Thymus (tissue), 11 donors: ENCODE results near the gene OR7G2. TPM values are rescaled to one million over a fixed set of nuclear protein-coding genes. Genes with fewer than 3 reads are reported as not detected.

Experiments used
- DNase-seq, 9 donors: peaks; one replicate each; pipeline ENCODE4 v3.0.0-alpha.2; 2013; ENCODE audit warnings: low spot score in 9 of 9, low read depth in 6 of 9, missing footprints in 1 of 9
- H3K27ac ChIP-seq, 2 donors: one replicate each; pipeline ENCODE4 v1.5.1; 2013; ENCODE audit warnings: control low read depth in 1 of 2, low read depth in 1 of 2, low read length in 1 of 2, mild to moderate bottlenecking in 1 of 2, moderate library complexity in 1 of 2
- H3K27me3 ChIP-seq, 2 donors: one replicate each; pipeline ENCODE4 v1.5.1; 2013; ENCODE audit warnings: low read length in 1 of 2; ENCODE audit not compliant: control insufficient read depth in 2 of 2, insufficient read depth in 1 of 2
- H3K36me3 ChIP-seq, 2 donors: one replicate each; pipeline ENCODE4 v1.5.1; 2013; ENCODE audit warnings: low read length in 1 of 2, mild to moderate bottlenecking in 1 of 2, moderate library complexity in 1 of 2; ENCODE audit not compliant: control insufficient read depth in 2 of 2, insufficient read depth in 2 of 2
- H3K4me1 ChIP-seq, 2 donors: one replicate each; pipeline ENCODE4 v1.5.1; 2013; ENCODE audit warnings: low read length in 2 of 2; ENCODE audit not compliant: control insufficient read depth in 2 of 2, insufficient read depth in 2 of 2
- H3K4me3 ChIP-seq, 2 donors: one replicate each; pipeline ENCODE4 v1.5.1; 2013; ENCODE audit warnings: low read length in 2 of 2, control low read depth in 1 of 2, mild to moderate bottlenecking in 1 of 2
- H3K9me3 ChIP-seq, 2 donors: one replicate each; pipeline ENCODE4 v1.5.1; 2013; ENCODE audit warnings: low read length in 1 of 2, mild to moderate bottlenecking in 1 of 2; ENCODE audit not compliant: control insufficient read depth in 2 of 2, insufficient read depth in 1 of 2
- WGBS: extraction: QIAGEN DNeasy Blood & Tissue Kit; methylation state at CpG from one replicate; pipeline ENCODE4 v1.1.7; 2013; 5-methylcytosine and 5-hydroxymethylcytosine counted together
- polyA plus RNA-seq: library from polyadenylated mRNA; stranded (reverse); fragments of 200-250 nt; gene quantifications from one replicate; pipeline ENCODE4 v1.2.3, GENCODE V29; 2013
- total RNA-seq: library from RNA; stranded (reverse); fragments of 120-200 nt; gene quantifications from one replicate; pipeline ENCODE4 v1.2.4, GENCODE V29; 2013
- donor health status: healthy.

Gene OR7G2
- total and polyA plus RNA-seq, 2 donors: 0.02 TPM; not detected in 1

DNA sequence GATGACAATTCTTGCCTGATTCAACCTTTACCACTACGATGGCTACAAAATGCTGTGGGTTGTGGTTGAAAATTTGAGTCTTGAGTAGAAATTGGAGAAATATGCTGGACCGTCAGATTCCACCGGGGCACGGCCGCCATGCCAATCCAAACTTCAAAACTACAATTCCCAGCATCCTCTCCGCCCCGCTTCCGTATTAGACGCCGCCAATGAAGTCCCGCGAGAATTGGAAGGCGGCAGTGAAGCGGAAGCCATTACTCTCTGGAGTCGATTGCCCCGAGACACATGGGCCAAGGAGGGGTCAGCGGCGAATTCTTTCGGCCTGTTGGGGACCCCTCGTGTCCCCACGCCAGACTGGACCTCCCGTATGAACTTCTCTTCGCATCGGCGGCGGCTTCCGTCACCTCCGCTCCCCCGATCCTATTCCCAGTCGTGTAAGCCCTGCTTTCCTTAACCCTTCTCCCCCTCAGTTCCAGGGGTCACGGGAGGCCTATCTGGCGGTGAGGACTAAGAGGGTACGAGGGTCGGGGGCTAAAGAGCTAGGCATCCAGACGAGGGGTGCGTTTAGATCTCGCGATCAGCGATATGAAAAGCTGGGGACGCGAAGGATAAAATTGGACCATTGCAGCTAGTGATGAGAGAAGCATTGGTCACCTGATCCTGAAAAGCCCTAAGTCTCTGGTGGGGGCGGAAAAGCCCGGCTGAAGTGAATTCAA is 33.0 kb upstream of the OR7G2 start, which contains the start of gene ZNF317:
Gene ZNF317 (plus strand): TSS at position 239 of the 716 bp plus-strand sequence. CDS start 15,620 bp downstream, outside the sequence.
- Histone ChIP-seq H3K4me3 (peak within 1 kb of the TSS; percentile 61 to 93), H3K4me1 (peaks cover 3 to 6% of the 10 kb centered on the region in 2 donors), H3K36me3 (peaks cover 0 to 3% of the 10 kb centered on the region in 2 donors), H3K27ac (peak within 1 kb of the TSS; percentile 55 to 61), H3K9me3 (peaks cover 2 to 9% of the 10 kb centered on the region in 2 donors), H3K27me3 (no peaks in the 10 kb centered on the region)
- peak; percentile 81 to 98 (median 93) for DNase-seq
- WGBS: under 1% methylated on average over 43 of the region's 43 CpGs

DNA sequence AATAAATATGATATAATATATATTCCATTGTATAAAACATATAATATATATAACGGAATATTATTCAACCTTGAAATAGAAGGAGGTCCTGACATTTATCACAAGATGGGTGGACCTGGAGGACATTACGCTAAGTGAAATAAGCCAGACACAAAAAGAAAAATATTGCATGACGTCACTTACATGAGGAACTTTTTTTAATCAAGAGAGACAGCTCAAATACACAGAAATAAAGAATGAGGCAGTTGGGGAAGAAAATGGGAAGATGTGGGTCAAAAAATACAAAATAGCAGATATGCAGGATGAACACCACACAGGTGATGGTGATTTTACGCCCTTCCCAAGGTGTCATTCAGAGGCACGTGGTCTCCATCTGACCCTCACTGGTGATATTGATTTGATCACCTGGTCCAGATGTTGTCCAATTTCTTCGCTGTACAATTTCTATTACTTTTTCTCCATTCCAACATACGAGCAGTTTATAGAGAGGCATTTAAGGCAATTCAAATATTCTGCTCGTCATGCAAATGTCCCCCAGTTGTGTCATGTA is 32.4 kb upstream of the OR7G2 start:
- peaks cover 0 to 5% of the 10 kb centered on the region in 2 donors for H3K9me3 ChIP-seq
- H3K4me1 ChIP-seq: peaks cover 3 to 6% of the 10 kb centered on the region in 2 donors
- DNase-seq: no peak
- H3K27me3 ChIP-seq: no peaks in the 10 kb centered on the region
- 36% methylated on average over 8 of the region's 8 CpGs for WGBS
- no peak overlapping the region for H3K27ac ChIP-seq
- H3K4me3 ChIP-seq: peak overlapping the region; percentile 61 to 93
- H3K36me3 ChIP-seq: no peaks in the 10 kb centered on the region

DNA sequence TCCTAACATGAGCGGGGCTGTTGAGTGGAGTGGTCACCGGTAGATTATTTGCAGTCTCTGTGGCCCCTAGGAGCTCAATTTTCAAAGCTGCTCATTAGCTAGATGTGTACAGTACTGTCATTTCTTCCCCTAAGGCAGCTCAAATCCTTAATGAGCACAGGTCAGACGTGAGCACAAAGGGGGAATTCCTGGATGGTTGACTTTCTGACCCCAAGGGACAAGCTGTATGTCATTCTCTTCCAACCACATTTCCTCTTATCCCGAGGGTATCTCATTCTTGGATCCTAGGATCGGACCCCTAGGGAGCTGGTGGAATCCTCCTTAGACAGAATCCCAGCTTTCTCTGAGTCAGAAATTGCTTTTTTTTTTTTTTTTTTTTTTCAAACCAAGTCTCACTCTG is 25.1 kb upstream of the OR7G2 start:
- H3K4me1 ChIP-seq: no peaks in the 10 kb centered on the region
- 82% methylated on average over 5 of the region's 5 CpGs for WGBS
- H3K27me3 ChIP-seq: peaks cover 0 to 2% of the 10 kb centered on the region in 2 donors
- no peak for DNase-seq
- H3K9me3 ChIP-seq: no peaks in the 10 kb centered on the region
- no peaks in the 10 kb centered on the region for H3K36me3 ChIP-seq
- no peak overlapping the region for H3K4me3 ChIP-seq
- no peak overlapping the region for H3K27ac ChIP-seq

DNA sequence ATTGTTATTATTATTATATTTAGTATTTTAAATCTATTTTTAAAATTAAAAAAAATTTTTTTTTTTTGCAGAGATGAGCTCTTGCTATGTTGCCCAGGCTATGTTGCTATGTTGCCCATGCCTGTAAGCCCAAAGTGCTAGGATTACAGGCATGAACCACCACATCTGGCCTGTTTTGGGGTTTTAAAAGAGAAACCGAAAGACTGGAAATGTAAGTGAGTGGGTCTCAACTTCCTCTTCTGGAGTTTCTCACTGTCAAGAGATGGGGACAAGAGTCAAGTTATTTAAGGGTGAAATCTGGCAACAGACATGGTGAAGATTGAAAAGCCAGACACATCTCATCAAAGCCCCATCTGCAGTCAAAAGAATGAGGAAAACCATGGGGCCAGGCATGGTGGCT is 23.7 kb upstream of the OR7G2 start:
- Histone ChIP-seq H3K27ac (no peak overlapping the region), H3K9me3 (no peaks in the 10 kb centered on the region), H3K27me3 (peaks cover 0 to 2% of the 10 kb centered on the region in 2 donors), H3K4me1 (no peaks in the 10 kb centered on the region), H3K36me3 (no peaks in the 10 kb centered on the region), H3K4me3 (no peak overlapping the region)
- DNase-seq: peak in 1 of 9 donors; percentile 28
- 6% methylated on average over 1 of the region's 1 CpG for WGBS

DNA sequence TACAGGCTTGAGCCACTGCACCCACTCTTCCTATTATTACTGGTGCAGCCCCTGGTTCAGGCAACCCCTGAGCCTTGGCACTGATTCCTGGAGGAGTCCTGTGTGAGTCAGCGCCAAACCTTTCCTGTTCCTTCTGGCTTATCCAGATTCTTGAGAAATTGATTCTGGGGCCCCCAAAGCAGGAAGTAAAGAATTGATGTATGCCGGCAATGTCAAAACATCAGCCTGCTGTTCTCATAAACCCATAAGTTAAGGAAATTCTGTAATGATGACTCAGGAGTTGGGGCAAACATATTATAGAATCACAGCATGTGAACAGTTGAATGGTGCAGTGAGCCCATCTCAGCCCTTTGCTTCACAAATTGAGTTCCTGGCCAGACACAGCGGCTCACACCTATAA is 20.9 kb upstream of the OR7G2 start:
- H3K4me3 ChIP-seq: no peak overlapping the region

DNA sequence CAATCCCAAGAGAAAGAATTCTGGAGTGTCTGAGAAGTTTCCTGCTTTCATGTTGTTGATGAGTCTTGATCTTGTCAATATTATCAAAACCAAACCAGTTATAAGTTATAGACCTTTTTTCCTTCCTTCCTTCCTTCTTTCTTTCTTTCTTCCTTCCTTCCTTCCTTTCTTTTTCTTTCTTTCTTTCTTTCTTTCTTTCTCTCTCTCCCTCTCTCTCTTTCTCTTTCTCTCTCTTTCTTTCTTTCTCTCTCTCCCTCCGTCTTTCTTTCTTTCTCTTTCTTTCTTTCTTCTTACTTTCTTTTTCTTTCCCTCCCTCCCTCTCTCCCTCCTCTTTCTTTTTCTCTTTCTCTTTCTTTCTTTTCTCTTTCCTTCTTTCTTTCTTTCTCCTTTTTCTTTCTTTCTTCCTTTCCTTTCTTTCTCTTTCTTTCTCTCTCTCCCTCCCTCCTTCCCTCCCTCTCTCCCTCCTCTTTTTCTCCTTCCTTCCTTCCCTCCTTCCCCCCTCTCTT is 19.7 kb upstream of the OR7G2 start, which contains the start of gene OR7G3:
Gene OR7G3 (minus strand): TSS at position 51 of the 506 bp plus-strand sequence. CDS start 0 bp downstream, at position 51.
- no peaks in the 10 kb centered on the region for H3K9me3 ChIP-seq
- no peak for DNase-seq
- no peaks in the 10 kb centered on the region for H3K36me3 ChIP-seq
- H3K4me1 ChIP-seq: no peaks in the 10 kb centered on the region
- 91% methylated on average over 1 of the region's 1 CpG for WGBS
- H3K4me3 ChIP-seq: no peak within 1 kb of the TSS
- H3K27ac ChIP-seq: no peak within 1 kb of the TSS
- H3K27me3 ChIP-seq: peaks cover 0 to 2% of the 10 kb centered on the region in 2 donors

More for the DNA sequence above, 20.9 kb upstream of the OR7G2 start:
- H3K4me1 ChIP-seq: no peaks in the 10 kb centered on the region
- peaks cover 0 to 2% of the 10 kb centered on the region in 2 donors for H3K27me3 ChIP-seq
- DNase-seq: no peak
- no peaks in the 10 kb centered on the region for H3K36me3 ChIP-seq
- H3K27ac ChIP-seq: no peak overlapping the region
- WGBS: 43% methylated on average over 3 of the region's 3 CpGs
- no peaks in the 10 kb centered on the region for H3K9me3 ChIP-seq

DNA sequence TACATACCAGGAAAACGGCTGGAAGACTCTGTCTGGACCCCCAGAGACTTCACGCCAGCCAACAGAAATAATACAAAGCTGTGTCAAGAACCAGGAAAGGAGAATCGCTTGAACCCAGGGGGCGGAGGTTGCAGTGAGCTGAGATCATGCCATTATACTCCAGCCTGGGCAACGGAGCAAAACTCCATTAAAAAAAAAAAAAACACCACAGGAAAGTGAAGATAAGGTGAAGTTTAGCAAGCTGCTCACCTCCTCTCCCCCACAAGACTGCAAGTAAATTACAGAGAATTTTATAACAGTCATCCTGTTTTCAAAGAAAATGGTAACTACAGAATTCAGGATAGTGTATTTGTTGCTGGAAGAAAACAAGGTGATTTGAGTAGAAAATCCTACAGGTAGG is 9.3 kb upstream of the OR7G2 start:
- Histone ChIP-seq H3K9me3 (no peaks in the 10 kb centered on the region), H3K4me1 (no peaks in the 10 kb centered on the region), H3K36me3 (no peaks in the 10 kb centered on the region), H3K4me3 (no peak overlapping the region), H3K27me3 (no peaks in the 10 kb centered on the region), H3K27ac (no peak overlapping the region)
- no peak for DNase-seq
- 75% methylated on average over 5 of the region's 5 CpGs for WGBS

DNA sequence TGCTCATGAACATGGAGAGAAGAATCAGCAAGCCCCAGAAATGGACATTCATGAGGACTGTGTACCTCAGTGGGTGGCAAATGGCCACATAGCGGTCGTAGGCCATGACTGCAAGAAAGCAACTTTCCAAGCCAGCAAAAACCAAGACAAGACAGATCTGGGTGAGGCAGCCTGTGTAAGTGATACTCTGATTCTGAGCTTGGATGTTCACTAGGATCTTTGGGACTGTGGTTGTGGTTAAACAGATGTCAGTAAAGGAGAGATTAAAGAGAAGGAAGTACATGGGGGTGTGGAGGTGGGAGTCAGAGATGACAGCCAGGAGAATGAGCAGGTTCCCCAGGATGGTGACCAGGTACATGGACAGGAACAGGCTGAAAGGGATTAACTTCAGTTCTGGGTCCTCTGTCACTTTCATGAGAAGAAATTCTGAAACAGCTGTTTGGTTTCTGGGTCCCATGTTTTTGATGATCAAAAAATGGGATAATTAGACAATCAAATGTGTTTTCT is 8.1 kb upstream of the OR7G2 start, which contains the start of gene OR7G1:
Gene OR7G1 (minus strand): TSS at position 457 of the 507 bp plus-strand sequence. CDS start 0 bp downstream, at position 457.
- Histone ChIP-seq H3K4me1 (no peaks in the 10 kb centered on the region), H3K9me3 (no peaks in the 10 kb centered on the region), H3K36me3 (no peaks in the 10 kb centered on the region), H3K27ac (no peak within 1 kb of the TSS), H3K27me3 (no peaks in the 10 kb centered on the region), H3K4me3 (no peak within 1 kb of the TSS)
- WGBS: 85% methylated on average over 2 of the region's 2 CpGs
- DNase-seq: no peak

DNA sequence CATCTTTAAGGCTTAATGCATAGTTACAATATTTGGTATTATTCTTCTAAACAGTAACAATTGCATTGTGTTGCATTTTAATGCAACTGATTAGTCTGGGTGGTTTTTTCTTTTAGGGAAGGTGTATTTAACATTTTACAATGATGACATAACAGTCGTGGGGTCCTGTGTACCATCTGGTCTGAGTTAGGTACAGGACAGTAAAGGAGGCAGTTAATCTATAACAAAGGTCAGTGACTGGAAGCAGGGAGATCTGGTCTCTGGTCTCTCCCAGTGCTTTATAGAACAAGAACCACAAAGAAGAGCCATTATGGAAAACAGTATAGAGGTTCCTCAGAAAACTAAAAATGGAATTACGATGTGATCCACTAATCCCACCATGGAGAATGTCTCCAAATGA is 2.7 kb upstream of the OR7G2 start:
- H3K27ac ChIP-seq: no peak overlapping the region
- WGBS: 83% methylated on average over 2 of the region's 2 CpGs
- H3K36me3 ChIP-seq: no peaks in the 10 kb centered on the region
- no peaks in the 10 kb centered on the region for H3K9me3 ChIP-seq
- no peaks in the 10 kb centered on the region for H3K4me1 ChIP-seq
- no peak for DNase-seq
- H3K27me3 ChIP-seq: no peaks in the 10 kb centered on the region
- H3K4me3 ChIP-seq: no peak overlapping the region
